GM21723 (cell line): Measurements from ENCODE around the gene TAPT1.
A peak's percentile ranks its signal among the peaks of the same experiment; 100 is the strongest.
"Not testable (repeated sequence)": the region's sequence is repeated elsewhere in the genome, so short reads cannot be mapped to it uniquely, and the experiment has no call there.

Experiments used
- ATAC-seq: cut with Tn5 transposase; IDR thresholded peaks from one replicate; pipeline ENCODE4 v1.9.1; 2021; ENCODE audit warnings: mild to moderate bottlenecking, moderate library complexity; ENCODE audit not compliant: unreplicated experiment

Gene TAPT1, protein sequence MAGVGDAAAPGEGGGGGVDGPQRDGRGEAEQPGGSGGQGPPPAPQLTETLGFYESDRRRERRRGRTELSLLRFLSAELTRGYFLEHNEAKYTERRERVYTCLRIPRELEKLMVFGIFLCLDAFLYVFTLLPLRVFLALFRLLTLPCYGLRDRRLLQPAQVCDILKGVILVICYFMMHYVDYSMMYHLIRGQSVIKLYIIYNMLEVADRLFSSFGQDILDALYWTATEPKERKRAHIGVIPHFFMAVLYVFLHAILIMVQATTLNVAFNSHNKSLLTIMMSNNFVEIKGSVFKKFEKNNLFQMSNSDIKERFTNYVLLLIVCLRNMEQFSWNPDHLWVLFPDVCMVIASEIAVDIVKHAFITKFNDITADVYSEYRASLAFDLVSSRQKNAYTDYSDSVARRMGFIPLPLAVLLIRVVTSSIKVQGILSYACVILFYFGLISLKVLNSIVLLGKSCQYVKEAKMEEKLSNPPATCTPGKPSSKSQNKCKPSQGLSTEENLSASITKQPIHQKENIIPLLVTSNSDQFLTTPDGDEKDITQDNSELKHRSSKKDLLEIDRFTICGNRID

DNA sequence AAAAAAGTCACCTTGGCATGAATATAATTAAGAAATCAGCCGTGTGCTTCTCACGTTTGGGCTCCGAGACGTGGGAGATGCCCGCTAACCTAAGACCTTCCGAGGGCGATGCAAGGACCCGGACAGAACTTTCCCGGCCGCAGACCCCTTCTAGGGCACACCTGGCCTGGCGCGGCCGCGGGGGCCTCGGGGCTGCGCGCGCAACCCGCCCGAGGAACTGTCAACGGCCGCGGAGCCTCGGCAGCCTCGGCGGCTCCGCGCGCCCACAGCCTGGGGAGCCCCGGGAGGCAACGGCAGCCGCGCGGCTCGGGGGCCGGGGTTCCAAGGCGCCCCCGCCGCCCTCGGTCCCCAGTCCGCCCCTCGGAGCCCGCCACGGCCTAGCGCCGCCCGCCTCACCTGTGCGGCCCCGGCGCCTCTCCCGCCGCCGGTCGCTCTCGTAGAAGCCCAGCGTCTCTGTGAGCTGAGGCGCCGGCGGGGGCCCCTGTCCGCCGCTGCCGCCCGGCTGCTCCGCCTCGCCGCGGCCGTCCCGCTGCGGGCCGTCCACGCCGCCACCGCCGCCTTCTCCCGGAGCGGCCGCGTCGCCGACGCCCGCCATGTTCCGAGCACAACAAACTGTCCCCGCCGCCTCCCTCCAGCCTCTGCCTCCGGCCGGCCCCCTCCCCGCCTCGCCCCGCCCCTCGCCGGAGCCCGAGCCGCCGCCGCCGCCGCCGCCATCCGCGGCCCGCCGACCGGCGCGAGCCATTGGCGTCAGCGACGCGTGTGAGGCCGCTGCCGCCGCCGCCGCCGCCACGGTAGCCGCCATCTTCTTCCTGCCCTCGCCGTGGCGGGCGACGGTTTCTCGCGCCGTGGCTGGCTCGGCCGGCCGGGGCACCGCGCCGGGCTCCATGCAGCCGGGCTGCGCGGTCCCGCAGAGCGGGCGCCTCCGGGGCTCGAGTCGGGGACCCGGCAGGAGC, at the start of gene TAPT1:
TAPT1 (minus strand) TSS at position 609 of the 953 bp plus-strand sequence; CDS start at position 595, 14 bp downstream.
- ATAC-seq = peak; percentile 73

DNA sequence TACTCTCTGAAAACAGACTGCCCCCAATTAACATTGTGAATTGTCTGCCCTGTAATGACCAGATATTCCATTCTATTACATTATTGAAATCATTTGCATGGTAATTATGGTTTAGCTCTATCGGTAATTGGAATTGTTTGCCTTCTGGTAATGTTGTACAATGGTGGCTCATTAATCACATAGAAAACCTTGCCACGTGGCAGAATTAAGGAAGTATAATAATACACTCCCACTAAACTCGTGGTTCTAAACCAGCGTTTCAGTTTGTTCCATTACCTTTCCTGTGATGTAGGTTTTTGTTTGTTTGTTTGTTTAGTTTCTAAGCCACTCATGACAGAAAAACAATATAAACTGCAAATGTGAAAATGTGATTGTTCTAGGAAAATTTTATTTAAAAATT, 45.1 kb upstream of the TAPT1 start:
- no peak for ATAC-seq

DNA sequence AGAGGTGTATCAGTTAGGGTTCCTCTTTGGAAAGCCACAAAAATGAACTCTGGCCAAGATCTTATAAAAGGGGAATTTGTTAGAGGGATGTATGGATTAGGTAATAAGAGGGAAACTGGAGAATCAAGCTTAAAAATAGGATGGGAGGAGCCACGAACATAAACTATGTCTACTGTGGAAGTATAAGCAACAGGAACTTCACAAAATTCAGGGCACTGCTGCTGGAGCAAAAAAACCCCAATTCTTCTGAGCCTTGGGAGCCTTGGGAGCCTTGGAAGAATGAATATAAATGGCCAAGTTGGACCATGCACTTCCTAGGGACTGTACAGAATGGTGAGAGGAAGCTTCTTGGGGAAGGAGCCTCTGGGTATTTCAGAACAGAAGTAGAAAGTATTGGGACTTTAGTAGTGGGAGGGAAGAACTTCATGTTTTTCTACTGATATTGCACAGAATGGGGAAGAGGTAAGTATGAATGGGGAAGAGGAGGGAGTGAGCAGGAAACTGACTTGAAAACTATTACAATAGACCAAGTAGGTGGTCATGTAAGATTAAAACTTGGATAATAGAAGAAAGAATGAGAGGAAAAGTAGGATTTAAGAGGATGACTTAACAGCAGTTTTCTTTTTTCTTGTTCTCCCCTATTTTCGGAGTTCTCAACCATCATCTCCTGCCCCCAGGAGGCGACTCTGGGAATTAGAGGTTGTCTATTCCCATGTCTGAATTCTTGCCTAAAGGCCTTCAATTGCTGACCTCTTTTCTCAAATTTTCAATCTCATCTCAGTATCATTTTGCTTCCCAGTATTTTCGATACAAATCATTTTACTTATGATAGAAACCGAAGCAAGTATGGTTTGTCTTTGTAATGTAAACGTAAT, 44.4 kb upstream of the TAPT1 start:
- ATAC-seq = no peak

DNA sequence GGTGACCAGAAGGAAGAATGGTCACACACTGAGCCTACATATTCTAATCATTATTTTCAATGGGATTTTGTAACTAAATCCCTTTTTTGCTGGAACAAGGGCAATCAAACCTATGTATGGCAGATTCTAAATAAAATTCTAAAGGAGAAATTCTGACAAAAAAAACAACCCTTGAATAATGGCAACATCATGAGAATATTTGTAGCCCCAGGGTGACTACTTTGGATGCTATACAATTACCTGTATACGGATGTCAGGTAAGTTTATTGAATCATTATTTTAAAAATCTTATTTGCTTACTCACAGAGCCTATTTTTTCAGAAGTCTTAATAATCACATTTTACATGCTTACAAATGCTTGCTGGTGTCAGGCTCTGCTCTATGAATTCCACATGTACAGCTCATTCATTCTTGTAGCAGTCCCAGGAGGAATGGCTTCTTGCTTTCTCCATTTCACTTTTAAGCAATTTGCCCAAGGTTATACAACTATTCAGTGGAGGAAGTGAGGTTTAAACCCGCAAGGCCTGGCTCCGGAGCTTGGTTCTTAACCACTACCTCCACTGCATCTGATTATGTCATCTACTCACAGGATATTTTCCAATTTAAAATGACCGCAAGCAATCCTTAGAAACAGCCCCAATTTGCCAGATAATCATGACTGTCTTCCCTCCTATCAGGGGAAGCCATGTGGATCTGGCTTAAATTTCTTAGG, 43.6 kb upstream of the TAPT1 start:
- ATAC-seq = not testable (repeated sequence)

DNA sequence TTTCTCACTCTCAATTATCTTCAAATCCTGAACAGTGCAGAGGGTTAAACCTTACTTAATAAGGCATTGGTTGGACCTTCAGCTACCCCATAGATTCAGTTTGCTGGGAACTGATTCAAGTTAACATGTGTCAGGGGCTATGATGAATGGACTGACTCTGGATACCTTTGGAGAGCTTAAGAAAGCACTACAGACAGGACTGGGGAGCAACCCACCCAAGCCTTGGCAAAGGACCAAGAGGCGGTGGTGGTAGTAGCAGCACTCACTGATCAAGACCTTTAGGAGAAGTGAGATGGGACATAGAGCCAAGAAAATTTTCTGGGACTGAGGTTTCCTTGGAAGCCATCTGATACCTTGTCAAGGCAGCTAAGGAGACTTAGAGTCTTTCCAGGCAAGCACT, 43.0 kb upstream of the TAPT1 start:
- ATAC-seq = no peak

DNA sequence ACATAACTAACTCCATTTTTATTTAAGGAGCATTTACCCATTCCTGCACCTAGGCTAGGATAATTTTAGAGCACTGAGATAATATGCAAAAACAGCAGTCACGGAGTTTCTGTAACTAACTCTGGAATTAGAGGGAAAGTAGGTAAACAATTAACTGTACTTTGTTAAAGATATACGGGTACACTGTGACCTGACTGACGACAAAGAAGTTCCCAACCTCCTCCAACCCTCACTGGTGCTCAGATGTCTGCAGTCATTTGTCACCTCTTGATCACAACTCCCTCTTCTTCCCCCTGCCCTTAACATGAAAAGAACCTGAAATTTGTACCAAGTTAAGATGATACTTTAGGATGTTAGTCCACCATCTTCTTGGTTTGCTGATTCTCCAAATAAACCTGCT, 42.0 kb upstream of the TAPT1 start:
- ATAC-seq = no peak

DNA sequence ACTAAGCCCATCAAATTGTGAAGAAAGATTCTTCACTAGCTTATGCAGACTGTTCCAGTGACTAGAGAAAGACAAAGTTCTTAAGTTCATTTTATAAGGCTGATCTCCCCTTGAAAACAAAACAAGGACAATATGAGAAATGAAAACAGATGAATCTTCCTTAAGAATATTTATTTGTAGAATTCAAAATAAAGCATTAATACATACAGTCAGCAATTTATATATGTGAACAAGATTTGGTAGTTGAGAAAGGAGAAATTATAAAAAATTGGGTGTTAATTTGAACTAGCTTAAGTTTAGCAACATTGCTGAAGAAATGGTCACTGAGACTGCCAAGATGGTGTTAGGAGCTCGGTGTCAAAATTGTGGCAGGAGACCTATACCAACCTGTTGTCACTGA, 41.4 kb upstream of the TAPT1 start:
- ATAC-seq = no peak

DNA sequence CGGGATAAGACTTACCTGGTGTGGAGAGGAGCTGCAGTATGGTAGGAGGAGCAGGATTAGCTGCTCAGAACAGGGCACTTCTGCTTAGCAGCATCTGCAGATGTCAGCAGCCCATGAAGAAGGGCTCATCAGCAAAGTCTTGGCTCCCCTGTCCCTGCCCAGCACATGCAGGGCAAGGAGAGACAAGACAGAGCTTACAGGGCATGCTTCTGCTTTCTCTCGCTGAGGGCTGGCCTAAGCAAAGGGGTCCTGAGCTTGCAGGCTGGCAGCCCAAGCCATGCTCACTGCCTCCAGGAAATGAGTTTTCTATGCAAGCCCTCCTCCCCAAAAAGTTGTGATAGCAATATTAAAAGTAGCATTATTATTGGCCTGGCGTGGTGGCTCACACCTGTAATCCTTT, 39.5 kb upstream of the TAPT1 start:
- ATAC-seq = no peak

DNA sequence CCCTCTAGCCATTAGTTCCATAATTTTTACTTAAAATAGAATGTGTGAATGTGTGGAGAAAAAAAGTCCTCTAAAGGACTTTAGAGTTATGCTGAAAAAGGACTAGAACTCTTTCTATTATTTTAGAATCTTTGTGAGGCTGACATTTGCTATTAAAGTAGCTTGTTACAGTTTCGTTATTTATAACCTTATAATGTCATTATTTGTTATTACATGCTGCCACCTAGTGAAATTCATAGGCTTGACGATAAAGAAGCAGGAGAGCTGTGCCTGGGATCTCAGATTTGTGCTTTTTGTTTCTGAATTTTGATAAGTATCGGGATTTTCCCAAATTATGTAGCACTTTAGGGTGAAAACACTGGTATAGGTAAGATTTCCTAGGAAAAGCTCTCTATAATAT, 38.5 kb upstream of the TAPT1 start:
- peak; percentile 67 for ATAC-seq

DNA sequence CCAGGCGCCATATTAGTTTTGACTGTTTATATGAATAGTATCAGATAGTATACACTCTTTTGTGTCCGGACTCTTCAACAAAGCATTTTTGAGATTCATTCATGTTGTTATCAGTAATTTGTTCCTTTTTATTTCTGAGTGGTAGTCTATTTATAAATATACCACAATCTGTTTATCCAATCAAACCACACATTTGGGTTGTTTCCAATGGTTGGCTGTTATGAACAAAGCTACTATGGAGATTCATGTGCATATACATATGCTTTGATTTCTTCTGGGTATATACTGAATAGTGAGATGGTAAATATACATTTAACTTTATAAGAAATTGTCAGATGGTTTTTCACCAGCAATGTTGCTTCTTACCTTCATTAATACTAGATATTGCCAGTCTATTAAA, 36.8 kb upstream of the TAPT1 start:
- no peak for ATAC-seq

DNA sequence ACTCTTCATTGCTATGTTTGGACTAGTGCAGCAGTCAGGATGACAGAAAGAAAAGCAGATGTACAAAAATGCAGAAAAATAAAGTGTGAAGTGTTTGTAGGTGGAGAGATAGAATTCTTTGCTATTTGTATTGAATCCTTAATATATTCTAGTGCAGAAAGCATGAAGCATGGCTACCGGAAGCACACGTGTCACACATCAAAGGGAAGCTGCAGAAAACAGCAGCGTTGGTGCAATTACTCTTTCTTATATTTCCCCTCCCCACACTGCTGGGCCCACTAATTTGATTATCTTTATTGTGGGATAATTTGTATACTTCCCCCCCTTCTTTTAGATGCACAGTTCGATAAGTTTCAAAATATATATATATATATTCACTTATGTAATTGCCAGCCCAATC, 35.9 kb upstream of the TAPT1 start:
- no peak for ATAC-seq

DNA sequence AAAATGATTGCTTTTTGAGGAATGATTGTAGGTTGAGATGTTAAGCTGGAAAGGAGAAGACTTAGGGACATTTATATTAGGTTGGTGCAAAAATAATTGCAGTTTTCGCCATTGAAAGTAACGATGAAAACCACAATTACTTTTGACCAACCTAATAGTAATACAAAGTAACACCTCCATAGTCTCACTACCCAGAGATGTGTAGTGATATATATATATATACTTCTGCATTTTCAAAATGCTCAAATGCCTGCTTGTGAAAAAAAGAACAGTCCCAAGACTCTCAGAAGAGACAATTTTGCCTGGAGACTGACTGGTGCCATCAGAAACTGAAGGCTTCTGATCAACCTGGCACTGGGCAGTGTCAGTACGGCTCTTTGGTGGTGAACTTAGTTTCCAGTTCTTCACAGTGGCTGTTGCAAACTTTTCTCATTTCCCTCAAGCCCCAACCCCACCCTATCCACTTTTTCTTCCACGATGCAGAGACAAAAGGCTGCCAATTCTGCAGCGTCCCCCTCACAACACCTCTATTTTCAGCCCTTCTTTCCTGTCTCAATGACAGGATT, 35.1 kb upstream of the TAPT1 start:
- no peak for ATAC-seq

DNA sequence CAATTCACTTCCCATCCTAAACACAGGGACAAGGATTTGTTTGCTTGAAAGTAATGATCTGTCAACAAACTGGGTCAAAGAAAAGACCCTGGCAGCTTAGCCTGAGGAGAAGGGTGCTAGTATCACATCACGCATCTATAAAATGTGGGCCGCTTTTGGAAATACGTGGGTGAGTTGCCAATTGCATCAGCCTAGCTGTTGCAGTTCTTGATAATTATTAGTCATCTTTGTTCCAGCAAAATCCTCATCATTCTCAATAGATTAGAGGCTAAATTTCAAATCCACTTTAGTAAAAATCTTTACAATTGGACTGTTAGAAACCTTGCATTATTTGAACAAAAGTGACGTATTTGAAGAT, 33.6 kb upstream of the TAPT1 start:
- no peak for ATAC-seq

DNA sequence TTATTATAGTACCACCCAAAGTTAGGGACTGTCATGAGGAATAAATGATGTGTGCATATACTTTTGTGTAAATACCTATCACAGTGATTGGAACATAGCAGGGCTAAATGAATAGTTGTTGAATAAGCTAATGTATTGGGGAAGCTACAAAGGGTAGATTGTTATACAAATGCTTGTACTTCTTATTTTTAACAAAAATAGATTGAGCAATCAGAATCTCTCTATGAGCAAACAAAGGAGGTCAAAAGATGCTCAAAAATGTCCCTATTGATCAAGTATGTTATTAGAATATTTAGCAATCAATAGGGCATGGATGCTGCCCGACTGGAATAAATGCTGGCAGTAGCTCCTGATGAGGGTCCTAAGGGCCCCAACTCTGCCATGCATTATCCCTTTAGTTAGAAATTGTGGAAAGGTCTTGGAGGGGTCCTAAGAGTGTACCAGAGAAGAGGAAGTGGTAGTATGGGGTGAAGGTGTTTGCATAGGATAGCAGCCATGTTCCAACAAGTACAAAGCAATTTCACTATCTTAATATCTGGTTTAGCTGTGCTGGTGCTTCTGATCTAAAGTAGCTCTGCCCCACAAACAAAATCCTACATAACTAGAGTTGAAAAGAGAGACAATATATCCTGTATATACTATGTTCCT, 33.1 kb upstream of the TAPT1 start:
- no peak for ATAC-seq

DNA sequence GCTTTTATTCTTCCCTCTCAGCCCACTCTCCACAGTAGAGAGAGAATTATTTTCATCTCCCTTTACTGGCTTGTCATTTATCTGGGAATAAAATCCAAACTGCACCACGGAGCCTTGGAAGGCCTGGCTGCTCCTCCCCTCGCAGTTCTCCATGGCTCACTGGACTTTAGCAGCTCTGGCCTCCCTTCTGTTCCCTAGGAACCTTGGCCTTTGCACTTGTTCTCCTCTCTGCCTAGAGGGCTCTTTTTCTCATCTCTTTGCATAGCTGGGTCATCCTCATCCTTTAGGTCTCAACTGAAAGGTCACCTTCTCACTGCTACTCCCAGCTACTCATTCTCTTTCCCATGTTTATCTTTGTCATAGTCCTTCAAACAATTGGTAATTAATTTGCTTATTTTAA, 31.3 kb upstream of the TAPT1 start:
- no peak for ATAC-seq

DNA sequence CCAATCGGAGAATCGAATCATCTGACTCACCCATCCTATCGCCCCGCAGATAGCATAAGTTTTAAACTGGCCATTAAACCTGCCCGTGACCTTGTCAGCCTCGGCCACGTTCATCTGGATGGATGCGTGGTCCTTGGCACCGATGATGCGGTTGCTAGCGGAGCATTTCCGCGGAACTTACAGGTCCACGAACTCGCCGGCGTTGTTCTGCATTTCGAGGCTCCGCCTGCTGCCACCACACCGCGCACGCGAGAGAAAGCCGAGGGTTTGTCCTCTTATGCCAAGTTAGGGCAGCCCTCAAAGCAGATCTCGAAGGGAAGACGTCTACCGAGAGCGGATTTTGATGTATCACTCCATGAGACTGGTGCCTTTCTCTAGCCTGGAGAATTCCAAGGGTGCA, 30.1 kb upstream of the TAPT1 start:
- no peak for ATAC-seq

DNA sequence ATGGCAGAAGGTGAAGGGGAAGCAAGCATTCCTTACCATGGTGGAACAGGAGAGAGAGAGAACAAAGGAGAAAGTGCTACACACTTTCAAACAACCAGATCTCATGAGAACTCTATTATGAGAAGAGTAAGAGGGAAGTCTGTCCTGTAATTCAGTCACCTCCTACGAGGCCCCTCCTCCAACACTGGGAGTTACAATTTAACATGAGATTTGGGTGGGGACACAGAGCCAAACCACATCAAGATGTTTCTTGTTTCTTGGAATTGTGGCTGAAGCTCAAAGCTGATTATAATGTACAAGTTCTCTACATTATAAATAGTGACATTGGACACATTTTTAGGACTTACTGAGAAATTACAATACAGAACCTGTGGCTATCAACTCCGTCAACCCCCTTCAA, 29.5 kb upstream of the TAPT1 start:
- no peak for ATAC-seq

DNA sequence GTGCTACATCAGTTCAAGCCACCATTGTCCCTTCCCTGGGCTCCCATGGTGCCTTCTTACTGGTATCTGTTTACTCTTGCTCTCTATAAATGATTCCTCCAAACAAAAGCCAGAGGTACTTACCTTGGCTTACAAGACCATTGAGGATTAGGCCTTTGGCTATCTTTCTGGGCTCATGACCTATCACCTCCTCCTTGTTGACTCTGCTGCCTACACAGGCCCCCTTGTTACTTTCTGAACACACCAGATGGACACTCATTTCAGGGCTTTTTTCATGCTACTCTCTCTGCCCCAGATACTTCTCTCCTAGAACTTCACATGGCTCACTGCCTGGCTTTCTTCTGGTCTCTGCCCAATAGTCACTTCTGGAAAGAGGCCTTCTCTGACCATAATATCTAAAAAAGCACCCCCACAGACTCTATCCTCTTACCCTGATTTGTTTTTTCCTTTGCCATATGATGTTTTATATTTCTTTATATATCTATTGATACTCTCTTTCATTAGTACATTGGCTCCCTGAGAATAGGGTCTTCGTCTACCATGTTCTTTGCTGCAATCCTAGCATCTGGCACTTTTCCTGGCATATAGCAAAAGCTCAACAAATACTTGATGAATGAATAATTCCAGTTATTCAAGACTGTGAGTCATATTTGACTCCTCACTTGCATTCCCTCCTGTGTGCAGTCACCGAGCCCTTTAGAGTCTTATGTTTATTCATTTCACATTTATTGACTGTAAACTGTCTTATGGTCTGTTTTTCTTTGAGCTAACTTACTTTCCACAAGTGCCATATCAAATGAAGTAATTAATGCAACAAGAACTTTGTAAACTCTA, 27.1 kb upstream of the TAPT1 start:
- no peak for ATAC-seq
